LNCAP (cell line): ENCODE data around the gene ZNF684.
A peak's percentile ranks its signal among the peaks of the same experiment; 100 is the strongest.

Source experiments
- TF ChIP-seq, protein P1 (sequence below): fragments of 450-650 bp; IDR thresholded peaks from 2 replicates; pipeline ENCODE4 v1.5.1; 2017; ENCODE audit warnings: mild to moderate bottlenecking

ZNF684 gene

DNA sequence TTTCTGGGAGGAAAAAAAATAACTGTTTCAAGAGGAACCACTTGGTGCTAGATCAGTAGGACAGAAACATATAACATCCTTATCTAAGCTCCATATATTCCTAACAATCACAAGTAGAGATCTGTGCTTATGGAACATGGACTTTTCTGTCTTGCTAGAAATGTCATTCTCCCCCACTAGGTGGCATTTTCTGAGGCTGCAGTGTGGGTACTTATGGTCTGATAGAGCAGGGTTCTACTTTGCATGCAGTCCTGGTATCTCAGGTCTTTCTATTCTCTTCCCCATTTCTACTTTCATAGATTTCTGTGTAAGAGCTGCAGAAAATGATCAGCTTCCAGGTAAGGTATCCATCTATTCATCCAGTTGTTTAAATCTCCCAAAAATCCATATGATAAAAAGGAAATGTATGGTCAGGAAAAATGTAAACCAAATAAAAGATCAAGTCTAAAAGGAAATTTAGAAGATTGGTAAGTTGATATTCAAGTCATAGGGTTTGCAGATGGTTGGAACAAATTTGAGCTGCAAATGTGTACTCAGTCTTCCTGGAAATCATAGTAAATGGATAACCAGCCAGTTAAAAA lies 1.5 kb downstream of the ZNF684 start:
- TF ChIP-seq, protein P1, sequence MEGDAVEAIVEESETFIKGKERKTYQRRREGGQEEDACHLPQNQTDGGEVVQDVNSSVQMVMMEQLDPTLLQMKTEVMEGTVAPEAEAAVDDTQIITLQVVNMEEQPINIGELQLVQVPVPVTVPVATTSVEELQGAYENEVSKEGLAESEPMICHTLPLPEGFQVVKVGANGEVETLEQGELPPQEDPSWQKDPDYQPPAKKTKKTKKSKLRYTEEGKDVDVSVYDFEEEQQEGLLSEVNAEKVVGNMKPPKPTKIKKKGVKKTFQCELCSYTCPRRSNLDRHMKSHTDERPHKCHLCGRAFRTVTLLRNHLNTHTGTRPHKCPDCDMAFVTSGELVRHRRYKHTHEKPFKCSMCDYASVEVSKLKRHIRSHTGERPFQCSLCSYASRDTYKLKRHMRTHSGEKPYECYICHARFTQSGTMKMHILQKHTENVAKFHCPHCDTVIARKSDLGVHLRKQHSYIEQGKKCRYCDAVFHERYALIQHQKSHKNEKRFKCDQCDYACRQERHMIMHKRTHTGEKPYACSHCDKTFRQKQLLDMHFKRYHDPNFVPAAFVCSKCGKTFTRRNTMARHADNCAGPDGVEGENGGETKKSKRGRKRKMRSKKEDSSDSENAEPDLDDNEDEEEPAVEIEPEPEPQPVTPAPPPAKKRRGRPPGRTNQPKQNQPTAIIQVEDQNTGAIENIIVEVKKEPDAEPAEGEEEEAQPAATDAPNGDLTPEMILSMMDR, result peak; percentile 67

DNA sequence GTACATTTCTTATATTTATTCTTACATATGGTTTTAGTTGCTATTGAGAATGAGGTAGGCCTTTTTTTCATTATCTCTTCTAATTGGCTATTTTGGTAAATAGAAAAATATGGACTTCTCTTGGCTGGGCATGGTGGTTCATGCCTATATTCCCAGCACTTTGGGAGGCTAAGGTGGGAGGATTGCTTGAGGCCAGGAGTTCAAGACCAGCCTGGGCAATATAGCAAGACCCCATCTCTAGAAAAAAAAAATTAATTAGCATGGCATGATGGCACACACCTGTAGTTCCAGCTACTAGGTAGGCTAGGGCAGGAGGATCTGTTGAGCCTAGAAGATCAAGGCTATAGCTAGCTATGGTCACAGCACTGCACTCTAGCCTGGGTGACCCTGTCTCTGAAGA lies 3.2 kb downstream of the ZNF684 start:
- TF ChIP-seq, protein P1, result no peak

DNA sequence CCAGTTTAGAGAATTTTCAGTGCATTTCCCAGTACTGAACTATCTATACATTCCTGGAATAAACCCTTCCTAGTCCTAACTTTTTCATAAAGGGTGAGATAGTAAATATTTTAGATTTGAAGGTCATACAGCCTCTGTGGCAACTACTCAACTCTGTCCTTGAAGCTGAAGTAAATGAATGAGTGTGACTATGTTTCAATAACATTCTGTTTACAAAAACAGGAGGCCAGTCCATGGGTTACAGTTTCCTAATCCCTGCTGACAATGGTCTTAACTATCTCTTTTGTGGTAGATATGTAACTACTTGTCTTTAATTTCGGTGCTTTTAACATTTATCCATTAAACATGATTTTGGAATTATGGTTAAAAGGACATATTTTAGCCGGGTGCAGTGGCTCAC lies 4.3 kb downstream of the ZNF684 start:
- TF ChIP-seq, protein P1, result no peak

DNA sequence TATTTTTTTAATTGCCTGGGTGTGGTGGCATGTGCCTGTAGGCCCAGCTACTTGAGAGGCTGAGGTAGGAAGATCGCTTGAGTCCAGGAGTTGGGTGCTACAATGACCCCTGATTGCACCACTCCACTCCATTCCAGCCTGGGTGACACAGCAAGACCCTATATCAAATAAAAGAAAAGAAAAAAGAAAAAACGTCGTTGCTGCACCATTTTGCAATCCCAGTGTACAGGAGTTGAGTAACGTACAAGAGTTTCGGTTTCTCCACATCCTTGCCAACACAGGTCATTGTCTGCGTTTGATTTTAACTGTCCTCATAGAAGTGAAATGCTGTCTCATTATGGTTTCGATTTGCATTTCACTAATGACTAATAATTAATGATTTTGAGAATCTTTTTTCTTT lies 7.9 kb downstream of the ZNF684 start:
- TF ChIP-seq, protein P1, result no peak

DNA sequence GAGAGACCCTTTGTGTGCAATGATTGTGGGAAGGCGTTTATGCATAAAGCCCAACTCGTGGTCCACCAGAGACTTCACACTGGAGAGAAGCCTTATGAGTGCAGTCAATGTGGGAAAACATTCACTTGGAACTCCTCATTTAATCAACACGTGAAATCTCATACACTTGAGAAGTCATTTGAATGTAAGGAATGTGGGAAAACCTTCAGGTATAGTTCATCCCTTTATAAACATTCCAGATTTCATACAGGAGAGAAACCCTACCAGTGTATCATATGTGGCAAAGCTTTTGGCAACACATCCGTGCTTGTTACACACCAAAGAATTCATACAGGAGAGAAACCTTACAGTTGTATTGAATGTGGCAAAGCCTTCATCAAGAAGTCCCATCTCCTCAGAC lies 15.5 kb downstream of the ZNF684 start:
- TF ChIP-seq, protein P1, result no peak

DNA sequence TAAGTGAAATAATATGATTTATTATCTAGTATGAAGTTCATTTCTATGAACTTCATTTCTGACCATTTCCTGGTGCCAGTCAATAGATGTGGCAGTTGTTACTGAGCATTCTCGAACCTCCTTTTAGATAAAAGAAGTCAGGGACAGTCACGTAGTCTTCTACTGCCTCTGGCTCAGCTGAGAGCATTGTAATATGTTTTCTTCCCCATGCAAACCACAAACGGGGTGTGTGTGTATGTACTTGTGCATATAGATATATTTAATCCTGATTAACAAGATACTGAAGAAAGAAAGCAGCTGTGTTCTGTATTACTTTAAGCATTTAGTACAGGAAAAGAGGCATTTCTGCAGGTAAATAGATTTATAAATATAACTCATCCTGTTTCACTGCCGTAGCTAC lies 21.6 kb downstream of the ZNF684 start:
- TF ChIP-seq, protein P1, result no peak

DNA sequence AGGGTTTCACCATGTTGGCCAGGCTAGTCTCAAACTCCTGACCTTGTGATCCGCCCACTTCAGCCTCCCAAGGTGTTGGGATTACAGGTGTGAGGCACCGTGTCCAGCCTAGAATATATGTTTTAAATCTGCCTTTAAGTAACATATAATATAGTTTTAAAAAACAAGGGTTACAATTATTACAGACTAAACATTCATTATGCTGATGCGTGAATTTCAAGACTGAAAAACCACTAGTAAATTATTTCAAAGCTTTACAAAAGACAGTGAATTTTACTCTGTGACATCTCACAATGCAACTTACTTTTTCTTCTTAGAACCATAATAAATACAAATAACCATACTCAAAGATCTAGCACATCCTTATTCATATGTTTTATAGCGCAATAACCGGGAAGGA lies 24.7 kb downstream of the ZNF684 start:
- TF ChIP-seq, protein P1, result no peak

DNA sequence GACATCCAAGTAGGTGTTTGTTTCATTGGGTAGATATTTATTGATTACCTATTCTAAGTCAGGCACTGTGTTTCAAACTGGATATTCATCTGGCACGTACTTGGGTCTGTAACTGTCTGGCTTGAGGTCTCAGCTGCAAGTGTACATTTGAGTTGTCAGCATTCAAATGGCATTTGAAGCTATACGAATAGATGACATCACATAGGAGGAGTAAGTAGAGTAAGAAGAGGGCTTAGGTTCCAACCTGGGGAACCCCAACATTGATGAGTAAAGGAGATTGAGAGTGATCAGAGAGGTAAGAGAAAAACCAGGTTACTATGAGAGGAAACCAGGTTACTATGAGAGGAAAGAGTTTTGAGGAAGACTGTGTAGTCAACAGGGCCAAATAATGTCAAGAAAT lies 30.7 kb downstream of the ZNF684 start:
- TF ChIP-seq, protein P1, result no peak
